ENCODE data around the gene TCAIM.
A peak's percentile ranks its signal among the peaks of the same experiment; 100 is the strongest.
"Not testable (repeated sequence)": the region's sequence is repeated elsewhere in the genome, so short reads cannot be mapped to it uniquely, and the experiment has no call there.

Gene TCAIM

DNA sequence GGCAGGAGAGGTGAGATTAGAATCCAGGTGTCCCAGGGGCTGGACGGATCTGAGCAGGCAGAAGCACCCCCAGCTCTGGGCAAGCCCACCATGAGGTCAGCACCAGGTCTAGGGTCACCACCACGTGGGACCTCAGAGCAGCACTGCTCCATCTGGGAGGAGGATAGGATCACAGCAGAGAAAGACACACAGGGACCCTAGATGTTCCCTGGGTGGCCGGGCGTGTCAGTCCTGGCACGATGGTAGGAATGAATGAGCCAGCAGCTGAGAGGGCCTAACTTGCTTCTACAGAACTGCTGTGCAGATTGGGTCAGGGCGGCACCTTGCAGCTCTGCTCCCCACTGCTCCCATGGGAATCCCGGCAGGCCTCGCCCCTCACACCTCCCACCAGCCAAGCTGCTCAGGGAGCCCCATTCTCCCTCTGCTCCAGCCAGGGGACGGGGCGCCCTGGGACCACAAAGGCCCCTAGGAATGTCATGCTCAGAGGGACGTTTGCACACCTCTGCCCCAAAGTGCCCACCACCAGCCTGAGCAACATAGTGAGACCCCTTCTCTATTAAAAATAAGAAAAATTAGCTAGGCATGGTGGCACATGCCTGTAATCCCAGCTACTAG lies 72.6 kb downstream of the TCAIM start:
- FAIRE-seq = no peak
- DNase-seq (ENCODE audit: extremely low spot score, insufficient read length, low read depth) = no peak

- DNase-seq (ENCODE audit: extremely low spot score, insufficient read length, low read depth) (no peak), FAIRE-seq (no peak)
These were observed 73.8 kb downstream of the TCAIM start for GRCh38 chr3:44412365-44412764.

GRCh38 chr3:44414517-44415090 lies 76.0 kb downstream of the TCAIM start:
- FAIRE-seq (no peak), DNase-seq (ENCODE audit: extremely low spot score, insufficient read length, low read depth) (no peak)

GRCh38 chr3:44415421-44415820 lies 76.9 kb downstream of the TCAIM start:
- no peak for FAIRE-seq
- no peak for DNase-seq (ENCODE audit: extremely low spot score, insufficient read length, low read depth)

DNA sequence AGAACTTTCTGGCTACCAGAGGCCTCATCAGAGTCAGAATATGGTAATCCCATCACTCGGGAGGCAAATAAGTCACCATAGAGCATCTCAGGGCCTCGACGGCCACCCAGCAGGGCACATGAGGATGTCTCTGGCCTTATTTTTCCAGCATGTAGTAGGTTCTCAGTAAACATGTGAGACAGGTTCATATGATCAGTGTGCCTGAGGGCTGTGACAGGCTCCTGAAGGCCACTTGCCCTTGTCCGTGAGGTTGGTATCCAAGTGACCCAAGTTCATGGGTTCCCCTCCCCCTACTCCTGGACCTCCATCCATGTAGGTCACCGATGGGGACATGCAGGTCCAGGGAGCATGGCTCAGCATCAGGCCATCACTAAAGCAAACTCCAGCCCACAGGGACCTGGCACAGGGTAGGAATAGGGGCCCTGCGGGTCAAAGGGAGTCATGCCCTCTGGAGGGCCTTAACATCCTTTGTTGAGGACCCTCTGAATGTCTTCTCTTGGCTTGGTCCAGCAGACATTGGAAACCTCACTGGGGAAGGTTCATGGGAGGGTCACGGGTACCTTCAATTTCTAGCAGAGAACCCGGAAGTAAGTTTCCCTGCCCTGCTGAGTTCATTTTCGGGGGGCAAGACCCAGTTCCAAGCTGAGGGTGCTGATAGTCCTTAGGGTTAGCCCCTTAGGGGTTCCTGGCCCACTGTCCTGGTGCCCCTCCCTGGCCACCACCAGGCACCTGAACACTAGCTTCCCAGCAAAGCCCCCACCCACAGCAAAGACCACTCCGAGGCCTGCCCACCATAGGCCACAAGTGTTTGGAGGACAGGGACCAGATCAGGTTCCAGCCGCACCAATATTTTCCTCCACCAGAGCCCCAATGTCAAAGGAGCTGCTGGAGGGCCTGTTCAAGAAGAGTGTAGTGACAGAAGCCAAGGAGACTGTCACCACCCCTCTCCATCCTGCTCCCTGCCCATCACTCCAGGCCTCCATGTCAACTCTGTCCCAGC lies 77.8 kb downstream of the TCAIM start:
- FAIRE-seq = no peak
- DNase-seq (ENCODE audit: extremely low spot score, insufficient read length, low read depth) = no peak

- DNase-seq (ENCODE audit: extremely low spot score, insufficient read length, low read depth); FAIRE-seq: not testable (repeated sequence)
These were observed 79.6 kb downstream of the TCAIM start for GRCh38 chr3:44418118-44418517.

- FAIRE-seq (no peak), DNase-seq (ENCODE audit: extremely low spot score, insufficient read length, low read depth) (no peak)
These were observed 80.0 kb downstream of the TCAIM start for GRCh38 chr3:44418549-44418948.

DNA sequence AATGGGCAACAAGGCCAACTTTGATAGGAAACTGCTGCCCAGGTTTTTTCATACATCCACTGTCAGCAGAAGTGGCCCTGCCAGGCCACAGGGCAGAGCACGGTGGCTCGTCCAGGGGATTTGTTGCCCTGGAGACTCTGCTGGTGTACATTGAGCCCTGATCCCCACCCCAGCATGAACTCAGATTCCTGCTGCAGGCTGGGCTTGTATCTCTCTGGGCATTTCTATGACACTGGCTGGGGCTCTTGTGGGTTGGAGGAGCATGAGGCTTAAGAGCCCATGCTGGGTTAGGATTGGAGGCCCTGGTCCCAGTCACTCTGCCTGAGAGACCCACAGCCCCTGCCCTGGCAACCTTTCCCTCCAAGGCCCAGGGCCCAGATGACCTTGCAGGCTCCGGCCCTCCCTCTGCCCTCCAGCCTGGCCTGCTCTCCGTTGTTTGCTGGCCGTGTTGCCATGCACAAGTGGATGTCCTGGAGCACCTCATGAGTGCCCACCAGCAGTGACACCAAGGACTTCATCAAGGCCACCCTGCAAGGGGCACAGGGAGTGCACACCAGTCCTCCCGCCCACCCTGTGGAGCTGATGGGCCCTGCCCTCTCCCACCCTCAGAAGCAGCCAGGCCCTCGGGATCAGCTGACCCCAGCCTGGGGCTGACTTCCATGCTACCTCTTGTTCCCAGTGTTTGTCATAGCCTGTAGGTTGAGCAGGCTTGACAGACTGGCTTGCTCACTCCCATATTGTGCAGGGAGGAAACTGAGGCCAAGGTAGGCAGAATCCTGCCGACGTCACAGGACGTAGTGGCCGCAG lies 80.8 kb downstream of the TCAIM start:
- FAIRE-seq = no peak

GRCh38 chr3:44419923-44420650 lies 81.5 kb downstream of the TCAIM start:
- no peak for DNase-seq (ENCODE audit: extremely low spot score, insufficient read length, low read depth)
- FAIRE-seq = no peak

More for the DNA sequence above, 80.8 kb downstream of the TCAIM start:
- DNase-seq (ENCODE audit: extremely low spot score, insufficient read length, low read depth) = no peak

DNA sequence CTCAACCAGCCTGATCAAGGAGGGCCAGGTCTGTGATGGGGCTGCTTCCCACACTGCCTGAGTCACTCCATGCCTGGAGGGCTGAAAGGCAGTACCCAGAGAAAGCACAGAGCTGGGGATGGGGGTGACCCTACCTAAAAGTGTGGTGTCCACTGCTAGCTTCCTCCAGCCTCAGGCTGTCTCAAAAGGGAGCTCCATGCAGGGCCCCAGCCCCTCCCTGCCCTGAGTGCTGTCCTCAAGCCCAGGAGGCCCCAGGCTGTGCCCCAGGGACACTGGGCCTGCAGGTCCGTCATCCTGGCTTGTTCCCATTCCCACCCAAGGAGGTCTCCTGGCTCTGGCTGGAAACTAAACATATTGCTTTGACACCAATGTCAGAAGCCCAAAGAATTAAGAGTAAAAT lies 82.1 kb downstream of the TCAIM start:
- DNase-seq (ENCODE audit: extremely low spot score, insufficient read length, low read depth) (no peak), FAIRE-seq (no peak)

DNA sequence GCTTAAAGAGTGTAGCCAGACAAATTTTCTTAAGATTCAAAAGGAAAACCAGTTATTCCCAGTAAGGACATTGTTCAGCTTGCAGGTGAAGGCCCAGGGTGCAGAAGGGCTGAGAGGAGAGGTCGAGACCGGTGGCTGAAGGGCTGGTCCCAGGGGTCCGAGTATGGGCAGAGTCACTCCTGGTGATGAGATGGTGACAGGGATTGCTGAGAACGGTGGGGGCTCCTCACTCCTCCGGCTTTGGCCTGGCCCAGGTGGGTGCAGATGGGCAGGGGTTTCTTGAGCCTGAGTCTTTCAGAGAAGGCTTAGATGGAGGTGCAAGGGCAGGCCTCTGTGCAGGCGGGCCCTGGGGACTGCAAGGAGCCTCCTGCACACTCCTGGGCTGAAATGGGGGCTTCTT lies 82.7 kb downstream of the TCAIM start:
- FAIRE-seq (no peak), DNase-seq (ENCODE audit: extremely low spot score, insufficient read length, low read depth) (no peak)

DNA sequence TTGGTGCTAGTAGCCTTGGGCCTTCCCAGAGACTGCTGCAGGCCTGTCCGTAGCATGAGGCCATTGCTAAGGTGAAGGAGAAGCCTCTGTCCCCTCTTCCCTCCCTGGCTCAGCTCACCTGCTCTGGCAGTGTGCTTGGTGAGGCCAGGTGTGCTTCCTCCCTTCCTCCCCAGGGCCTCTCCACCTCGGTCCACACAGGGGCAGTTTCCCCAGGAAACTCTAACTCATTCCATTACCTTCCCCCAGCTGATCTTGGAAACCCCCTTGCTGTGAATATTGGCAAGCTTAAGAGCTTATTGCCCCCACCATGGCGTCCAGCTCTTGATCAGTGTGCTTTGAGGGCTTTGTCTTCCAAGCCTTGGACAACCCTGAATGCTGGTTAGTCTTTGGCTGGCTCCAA lies 86.2 kb downstream of the TCAIM start:
- DNase-seq (ENCODE audit: extremely low spot score, insufficient read length, low read depth) (no peak), FAIRE-seq (peak; percentile 33)

DNA sequence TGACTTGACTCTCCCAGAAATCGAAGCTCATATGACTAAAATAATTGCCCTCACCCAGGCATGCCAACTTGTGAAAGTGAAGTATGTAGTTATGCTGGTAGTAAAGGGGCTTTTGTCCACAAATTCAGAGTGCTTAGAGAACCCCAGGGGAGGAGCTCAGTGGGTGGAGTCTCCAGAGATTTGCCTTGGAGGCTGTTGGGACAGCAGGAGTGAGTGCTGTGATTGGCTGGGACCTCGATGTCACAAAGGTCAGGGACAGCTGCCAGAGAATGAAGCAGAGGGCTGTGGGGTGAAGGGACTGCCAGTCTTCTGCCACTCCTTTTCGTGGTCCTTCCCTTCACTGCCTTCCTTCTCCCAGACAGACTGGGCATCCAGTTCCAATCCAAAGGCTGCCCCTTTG lies 89.1 kb downstream of the TCAIM start:
- DNase-seq (ENCODE audit: extremely low spot score, insufficient read length, low read depth) (no peak), FAIRE-seq (no peak)

GRCh38 chr3:44428910-44429309 lies 90.3 kb downstream of the TCAIM start:
- DNase-seq (ENCODE audit: extremely low spot score, insufficient read length, low read depth) (no peak), FAIRE-seq (no peak)

GRCh38 chr3:44429459-44429858 lies 90.9 kb downstream of the TCAIM start:
- FAIRE-seq (no peak), DNase-seq (ENCODE audit: extremely low spot score, insufficient read length, low read depth) (no peak)

DNA sequence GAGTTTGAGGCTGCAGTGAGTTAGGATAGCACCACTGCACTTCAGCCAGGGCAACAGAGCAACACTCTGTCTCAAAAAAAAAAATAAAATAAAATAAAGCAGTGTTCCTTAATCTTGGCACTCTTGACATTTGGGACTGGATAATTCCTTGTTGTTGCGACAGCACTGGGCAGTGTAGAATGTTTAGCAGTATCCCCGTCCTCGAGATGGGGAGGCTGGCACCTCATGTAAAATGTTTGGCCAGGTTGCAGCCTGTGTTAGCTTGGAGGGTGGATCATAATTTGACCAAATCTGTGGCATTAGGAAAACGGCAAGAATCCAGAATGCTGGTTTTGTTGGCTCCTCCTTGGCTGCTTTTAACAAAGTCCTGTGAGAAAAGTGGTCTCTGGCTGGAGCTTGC lies 91.9 kb downstream of the TCAIM start:
- DNase-seq (ENCODE audit: extremely low spot score, insufficient read length, low read depth) (no peak), FAIRE-seq (no peak)

DNA sequence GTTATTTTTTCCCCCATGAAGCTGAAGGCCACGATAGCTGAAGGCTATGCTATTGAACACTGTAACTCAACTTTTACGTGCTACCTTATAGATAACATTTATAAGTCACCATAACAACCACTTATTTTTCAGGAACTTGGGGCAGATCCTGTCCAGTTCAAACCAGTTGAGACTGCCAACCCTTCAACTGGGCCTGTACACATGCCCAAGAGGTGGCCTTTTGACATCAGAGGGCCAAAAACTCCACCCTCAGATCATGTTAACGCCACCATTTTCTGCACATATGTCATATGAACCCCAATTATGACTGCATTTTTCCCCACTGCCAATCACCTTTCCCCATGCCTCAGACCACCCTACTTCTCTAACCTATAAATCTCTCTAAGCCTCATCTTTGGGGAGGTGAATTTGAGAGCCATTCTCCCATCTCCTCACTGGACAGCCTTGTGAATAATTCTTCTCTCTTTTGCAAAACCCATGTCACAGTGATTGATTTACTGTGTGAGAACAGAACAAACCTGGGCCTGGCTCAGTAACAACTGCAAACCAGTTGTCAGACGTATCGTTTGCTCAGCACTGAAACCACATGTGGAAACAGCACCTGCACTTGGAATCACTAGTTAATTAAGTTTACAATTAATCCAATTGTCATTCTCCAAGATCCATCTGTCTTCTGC lies 96.4 kb downstream of the TCAIM start:
- FAIRE-seq = no peak
- no peak for DNase-seq (ENCODE audit: extremely low spot score, insufficient read length, low read depth)

DNA sequence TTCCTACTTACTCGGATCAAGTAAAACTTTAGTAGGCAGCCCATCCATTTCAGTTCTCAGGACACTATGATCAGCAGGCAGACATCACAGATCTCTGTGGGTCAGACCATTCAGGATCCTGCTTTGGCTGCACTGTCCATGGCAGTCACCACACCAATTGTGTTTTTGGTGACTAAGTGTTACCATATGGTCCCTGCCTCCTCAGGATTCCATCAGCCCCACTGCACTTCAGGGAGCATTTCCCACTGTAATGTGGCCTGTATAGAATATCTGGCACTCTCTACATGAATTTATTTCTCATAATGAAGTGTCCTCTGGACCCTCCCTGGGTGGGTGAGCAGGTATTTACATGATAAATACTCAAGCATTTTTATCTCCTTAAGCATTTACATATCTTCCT lies 97.6 kb downstream of the TCAIM start:
- DNase-seq (ENCODE audit: extremely low spot score, insufficient read length, low read depth) (no peak), FAIRE-seq (no peak)

- DNase-seq (ENCODE audit: extremely low spot score, insufficient read length, low read depth) = no peak
- FAIRE-seq = no peak
These were observed 99.2 kb downstream of the TCAIM start for GRCh38 chr3:44437800-44438199.

All from GM18507 (cell line).